LHCN-M2 (cell line): ENCODE data around the gene CREG2. TPM values are rescaled to one million over a fixed set of nuclear protein-coding genes. Genes with fewer than 3 reads are reported as not detected.

ENCODE experiments used
- DNase-seq: peaks from one replicate; pipeline ENCODE4 v3.0.0-alpha.2; 2012; ENCODE audit warnings: low read depth
- polyA plus RNA-seq: library from polyadenylated mRNA; unstranded; fragments of >200 nt; gene quantifications from one replicate; pipeline ENCODE4 v1.2.1, GENCODE V29; 2012; ENCODE audit warnings: missing spikeins
- total RNA-seq: library from RNA; depleted of rRNA; stranded (reverse); fragments of >200 nt; gene quantifications from 2 replicates; pipeline ENCODE4 v1.2.3, GENCODE V29; 2014; rRNA removed

Gene CREG2, protein sequence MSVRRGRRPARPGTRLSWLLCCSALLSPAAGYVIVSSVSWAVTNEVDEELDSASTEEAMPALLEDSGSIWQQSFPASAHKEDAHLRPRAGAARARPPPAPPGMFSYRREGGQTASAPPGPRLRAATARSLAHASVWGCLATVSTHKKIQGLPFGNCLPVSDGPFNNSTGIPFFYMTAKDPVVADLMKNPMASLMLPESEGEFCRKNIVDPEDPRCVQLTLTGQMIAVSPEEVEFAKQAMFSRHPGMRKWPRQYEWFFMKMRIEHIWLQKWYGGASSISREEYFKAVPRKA
- total RNA-seq, result 1.8 and 2.4 TPM in 2 replicates
- 0.17 TPM for polyA plus RNA-seq

DNA sequence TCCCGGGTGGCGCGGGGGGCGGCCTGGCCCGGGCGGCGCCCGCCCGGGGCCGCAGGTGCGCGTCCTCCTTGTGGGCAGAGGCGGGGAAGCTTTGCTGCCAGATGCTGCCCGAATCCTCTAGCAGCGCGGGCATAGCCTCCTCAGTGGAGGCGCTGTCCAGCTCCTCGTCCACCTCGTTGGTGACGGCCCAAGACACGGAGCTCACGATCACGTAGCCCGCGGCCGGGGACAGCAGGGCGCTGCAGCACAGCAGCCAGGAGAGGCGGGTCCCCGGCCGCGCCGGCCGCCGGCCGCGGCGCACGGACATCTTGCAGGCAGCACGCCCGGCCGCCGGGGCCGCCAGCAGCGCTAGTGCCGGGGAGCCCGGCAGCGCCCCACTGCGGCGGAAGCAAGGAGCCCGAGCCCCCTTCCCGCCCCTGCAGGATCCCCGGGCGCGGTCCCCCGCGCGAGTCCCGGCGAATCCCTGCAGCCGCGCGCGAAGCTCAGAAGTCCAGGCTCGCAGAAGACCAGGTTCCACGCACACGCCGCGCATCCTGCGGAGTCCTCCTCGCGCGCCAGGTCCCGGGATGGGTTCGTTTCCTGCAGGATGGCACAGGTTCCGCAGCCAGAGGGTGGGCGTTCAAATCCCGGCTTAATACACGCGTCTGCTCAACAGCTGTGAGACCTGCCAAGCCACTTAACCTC, at the start of gene CREG2:
TSS of gene CREG2 (minus strand) at position 353 of the 684 bp plus-strand sequence. CDS start at position 307, 46 bp downstream.
- DNase-seq, result peak; percentile 62

DNA sequence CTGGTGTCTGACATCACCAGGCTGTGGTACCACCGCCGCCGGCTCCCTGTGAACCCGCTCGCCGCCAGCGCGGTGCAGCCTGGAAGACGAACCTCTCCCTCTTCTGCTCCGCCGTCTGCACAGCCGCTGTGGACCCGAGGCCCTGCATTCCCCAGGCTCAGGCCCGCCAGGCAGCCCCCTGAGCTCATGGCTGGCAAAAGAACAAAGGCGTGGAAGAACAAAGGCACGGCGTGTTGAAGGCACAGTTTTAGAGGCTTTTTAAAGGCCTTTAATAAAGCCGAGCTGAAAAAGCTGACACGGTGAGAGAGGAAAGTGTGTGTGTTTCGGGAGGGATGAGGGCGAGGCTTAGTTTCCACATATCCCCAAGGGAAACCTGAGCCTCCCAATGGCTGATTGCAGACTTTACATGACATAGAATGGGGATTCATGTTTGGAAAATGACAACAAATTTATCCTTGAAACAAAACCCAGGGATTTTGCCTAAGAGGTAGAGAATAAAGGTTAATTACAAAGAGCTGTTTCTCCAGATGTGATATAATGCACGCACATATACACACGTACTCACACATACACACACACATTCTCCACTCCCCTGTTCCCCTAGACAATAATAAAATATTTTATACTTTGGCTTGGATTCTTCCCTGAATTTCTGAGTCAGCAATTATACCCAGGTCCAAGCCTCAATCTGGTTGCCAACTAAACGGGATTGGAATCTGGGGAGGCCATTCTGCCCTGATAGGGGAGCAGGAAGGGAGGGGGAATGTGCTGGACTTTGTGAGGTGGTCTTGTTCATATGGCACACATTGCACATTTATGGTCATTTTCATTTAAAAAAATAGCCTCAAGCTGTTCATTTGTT, 47.9 kb upstream of the CREG2 start:
- peak; percentile 36 for DNase-seq

DNA sequence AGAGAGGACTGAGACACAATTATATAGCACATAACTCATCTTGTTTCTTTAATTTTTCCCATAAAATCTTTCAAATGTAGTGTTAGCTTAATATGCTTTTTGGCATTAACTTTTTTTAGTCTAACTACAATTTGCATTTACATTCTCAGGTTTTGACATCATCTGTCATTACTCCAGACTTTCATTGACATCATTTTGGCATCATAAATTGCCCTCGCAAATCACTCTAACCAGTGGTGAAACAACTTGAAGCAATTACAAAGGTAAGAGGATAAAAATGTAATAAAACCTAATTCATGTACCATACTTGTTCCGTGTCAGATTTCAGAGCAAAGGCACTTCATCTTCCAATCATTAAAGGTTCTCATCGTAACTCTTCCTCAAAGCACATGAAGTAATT, 46.2 kb upstream of the CREG2 start:
- no peak for DNase-seq

DNA sequence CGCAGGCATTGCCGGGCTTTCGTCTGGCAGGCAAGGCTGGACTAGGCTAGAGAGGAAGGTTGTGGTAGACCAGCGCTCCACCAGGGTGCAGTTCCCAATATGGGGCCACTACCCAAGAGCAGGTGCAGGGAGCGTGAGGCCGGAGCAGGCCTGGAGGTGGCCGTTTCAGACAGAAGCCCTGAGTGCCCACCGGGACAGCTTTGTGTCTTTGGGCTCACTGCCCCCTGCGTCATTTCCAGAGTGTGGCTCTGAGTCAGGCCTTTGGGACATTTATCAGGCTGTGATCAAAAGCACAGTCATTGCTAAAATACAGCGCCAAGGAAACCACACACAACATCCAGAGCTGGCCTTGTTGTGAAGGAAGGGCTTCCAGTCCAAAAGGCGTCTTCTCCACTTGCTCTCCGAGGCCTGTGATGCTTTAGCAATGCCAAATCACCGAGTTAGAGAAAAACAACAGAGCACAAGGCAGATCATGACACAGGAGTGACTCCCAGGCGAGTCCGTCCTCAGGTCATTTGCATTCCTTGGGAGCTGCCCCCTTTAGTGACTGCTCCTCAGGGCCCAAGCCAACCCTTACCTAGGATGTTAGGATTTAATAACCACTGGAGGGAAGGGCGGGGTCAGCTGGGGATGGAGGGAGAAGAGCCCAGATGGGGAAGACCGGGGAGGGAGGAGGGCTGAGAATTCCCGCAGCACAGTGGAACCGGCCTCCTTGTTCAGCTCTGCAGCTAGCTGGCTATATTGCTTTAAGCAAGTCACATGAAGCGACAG, 45.3 kb upstream of the CREG2 start:
- no peak for DNase-seq

DNA sequence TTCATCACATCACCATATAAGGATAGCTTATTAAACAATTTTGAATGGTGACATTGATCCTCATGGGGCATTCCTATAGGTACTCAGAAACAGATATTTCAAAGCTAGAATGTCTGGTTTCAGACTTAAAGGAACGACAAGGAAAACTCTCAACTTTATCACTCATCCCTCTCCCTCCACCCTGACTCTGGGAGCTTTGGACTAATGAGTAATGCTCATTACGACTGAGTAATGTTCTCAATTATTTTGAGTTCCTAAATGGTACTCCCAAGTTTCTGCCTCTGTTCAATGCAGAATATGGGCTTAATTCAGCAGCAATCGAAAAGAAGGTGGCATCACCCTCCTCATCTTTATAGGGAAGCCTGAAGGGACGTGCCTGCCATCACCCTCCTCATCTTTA, 44.2 kb upstream of the CREG2 start:
- no peak for DNase-seq

DNA sequence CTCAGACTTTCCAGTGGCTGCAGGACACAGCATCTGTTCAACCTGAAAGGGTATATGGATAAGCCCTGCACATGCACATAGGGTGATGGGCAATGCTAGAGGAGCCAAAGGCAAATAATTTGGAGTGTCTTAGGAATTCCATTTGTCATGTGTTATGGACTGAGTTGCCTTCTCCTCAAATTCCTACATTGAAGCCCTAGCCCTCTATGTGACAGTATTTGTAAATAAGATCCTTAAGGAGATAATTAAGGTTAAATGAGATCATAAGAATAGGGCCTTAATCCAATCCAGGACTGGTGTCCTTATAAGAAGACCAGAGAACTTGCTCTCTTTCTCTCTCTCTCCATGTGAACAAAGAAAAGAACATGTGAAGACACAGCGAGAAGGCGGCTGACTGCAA, 42.9 kb upstream of the CREG2 start:
- no peak for DNase-seq

DNA sequence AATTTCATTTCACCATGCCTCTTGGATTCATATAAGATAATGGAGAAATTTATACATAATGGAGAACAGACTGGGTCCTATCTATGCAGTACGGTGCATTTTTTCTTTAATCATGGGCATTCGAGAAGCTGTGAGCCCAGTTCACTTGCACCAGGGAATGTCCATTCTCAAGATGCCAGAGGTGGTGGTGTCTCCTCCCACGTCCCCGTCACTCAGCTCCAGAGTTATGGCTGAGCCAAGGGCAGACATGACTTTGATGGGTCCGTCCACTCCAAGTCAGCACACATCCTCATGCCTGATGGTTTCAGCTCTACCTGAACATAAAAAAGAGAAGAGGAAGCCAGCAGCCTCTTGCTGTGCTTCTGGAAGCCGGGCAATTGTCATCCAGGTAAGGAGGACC, 42.1 kb upstream of the CREG2 start:
- DNase-seq, result no peak

DNA sequence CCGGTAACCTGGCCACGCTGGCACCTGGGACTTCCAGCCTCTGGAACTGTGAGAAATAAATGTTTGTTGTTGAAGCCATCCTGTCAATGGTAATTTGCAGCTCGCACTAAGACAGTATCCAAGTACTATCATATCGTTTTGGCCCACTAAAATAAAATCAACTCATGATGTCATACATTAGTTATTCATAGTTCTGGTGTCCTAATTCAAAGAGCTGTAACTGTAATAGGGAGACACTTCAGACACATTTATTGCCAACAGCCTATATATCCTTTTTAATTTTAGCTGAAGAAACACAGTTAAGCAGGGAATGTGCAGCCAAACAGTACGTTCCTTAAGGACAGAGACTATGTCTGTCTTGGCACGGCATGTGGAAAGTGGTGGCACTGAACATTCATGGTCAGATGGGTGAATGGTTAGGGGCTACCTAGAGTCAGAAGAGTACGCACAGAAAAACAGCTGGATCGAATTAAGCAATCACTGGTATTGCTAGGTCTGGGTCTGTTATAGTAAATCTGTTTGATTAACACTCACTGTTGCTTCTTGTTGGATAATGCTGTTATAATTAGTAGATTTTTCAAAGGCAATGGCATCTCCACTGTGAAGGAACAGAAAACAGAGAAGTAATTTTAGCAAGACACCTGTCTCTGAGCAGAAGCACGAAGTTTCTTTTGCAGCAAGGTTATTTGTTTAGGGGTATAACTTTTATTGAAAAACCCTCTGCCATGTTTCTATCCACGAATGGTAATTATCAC, 41.3 kb upstream of the CREG2 start:
- DNase-seq, result no peak

DNA sequence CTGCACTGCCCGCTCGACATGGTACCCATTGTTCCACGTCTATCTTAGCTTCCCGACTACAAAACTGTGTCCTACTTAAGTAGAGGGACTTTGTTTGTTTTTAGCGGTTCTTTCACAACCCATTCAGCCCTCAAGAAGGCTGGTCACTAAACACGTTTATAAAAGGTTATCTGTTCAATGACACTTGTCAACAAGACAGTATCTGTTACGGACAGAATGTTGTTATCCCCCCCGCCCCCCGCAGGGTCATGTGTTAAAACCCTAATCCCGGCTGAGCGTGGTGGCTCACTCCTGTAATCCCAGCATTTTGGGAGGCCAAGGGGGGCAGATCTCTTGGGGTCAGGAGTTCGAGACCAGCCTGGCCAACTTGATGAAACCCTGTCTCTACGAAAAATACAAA, 40.4 kb upstream of the CREG2 start:
- no peak for DNase-seq

DNA sequence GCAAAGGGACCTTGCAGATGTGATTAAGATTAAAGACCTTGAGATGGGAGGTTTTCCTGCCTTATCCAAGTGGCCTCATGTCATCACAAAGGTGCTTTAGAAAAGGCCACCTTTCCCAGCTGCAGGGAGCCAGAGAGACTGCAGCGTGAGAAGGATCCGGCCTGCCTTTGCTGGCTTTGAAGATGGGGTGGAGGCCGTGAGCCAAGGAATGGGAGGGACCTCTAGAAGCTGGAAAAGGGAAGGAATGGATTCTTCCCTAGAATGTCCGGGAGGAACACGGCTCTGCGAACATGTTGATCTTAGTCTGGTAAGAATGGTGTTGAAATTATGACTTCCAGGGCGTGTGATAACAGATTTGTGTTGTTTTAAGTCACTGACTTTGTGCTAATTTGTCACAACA, 39.9 kb upstream of the CREG2 start:
- no peak for DNase-seq

DNA sequence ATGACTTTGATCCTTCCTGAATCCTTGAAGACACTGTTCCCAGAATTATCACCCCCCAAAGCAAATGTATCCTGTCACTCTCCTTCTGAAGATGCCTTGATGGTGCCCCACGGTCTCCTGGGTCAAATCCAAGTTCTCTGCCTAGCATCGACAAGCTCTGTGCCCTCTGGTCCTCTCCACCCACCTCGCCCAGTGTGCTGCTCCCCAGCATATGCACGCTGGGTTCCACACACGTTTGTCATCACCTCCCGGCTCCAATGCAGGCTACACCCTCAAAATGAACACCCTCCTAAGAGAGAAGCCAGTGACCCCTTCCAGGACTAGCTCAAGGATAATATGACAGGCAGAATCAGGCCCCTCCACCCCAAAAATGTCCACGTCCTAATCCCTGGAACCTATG, 39.5 kb upstream of the CREG2 start:
- no peak for DNase-seq

DNA sequence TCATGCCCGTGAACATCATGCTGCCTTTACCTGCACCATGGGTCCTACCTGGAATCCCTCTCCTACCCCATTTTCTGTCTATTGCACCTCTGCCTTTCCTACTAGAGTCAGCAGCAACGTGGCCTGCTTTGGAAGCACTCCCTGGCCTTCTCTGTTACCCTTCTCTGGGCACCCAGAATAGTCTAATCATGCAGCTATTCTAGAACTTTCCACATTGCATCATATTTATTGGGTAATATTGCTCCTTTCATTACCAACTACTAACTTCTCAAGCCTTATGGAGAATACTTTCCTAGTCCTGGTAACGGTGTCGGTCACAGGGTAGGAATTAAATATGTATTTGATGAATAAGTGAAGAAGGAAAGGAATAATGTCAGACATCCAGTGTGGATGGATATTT, 33.3 kb upstream of the CREG2 start:
- no peak for DNase-seq

DNA sequence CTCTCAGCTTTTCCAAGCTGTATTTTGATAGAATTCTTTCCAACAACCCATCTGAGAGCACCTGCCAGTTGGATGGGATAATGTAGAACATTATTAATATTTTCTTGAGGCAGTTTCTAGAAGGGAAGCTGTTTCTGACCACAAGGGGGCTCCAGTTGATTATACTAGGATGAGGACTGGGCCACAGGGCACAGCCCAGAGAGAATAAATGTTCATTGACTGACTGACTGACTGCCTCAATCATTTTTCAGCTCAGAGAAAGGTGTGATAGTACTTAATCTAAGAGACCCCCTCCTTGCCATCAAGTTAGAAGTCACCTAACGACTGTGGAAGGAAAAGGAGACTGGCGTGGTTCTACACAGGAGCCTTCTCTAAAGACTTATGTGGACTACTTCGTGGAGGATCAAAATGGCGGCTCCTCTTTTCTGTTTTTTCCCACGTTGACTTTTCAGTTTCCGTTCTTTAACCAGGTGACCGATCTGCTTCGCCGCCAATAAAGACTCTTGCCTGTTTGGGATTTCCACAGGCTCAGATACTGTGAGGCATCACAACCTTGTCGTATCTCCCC, 31.9 kb upstream of the CREG2 start:
- peak; percentile 69 for DNase-seq

DNA sequence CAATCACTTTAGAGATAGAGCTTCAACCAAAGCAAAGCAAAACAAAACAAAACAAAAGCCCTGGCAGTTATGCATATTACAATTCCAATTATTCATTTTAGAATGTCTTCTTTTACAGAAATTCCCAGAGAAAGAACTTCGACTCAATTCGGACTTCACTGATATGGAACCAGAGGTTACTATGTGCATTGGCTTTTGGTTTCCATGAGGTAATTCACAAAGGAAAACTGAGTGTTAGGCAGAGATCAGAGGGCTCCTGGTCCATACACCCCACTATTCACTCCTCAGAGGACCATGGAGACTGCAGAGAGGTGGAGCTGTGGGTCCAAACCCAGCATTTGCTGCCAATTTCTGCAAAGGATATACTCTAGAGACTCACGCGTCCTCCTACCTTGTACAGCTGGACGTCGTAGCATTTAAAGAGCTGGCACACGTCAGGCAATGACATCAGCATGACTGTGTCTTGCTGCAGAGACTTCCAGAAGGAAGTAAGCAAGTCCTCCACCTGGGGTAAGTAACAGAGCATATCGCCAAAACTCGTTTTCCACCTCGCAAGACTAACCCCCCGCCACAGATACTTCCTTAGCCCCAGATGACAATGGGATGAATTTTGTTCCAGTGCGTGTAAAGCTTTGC, 31.3 kb upstream of the CREG2 start:
- DNase-seq, result no peak

DNA sequence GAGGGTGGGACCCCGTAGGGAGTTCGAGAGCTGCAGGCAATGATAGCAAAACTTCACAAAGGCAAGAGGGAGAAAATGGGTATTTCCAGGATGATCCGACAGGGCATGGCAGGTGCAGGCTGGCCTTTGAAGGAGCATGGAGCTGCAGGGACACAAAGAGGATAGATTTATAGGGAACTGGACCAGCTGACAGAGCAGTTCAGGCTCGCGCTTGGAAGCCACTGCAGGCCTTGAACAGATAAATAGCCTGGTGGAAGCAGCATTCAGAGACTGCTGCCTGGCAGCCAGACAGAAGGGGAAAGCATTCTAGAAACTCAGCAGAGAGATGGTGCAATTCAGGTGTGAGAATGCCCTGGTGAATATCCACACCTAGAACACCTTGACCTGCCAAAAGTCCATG, 29.3 kb upstream of the CREG2 start:
- no peak for DNase-seq

DNA sequence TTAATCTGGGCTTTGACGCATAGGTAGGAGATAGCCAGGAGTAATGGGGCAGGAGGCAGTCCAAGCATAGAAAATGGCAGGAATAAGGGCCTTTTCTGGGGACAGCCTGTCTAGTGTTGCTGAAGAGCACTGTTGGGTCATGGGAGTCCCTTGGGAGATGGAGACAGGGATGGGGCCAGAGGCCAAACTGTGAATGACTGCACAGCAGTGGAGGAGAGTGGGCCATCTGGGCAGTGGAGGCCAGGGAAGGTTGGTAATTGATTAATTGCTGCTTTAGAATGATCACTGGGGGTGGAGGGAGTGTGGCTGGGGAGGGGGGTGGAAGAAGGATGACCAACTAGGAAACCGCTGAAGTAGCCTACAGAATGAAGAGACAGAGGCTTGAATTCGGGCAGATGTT, 28.6 kb upstream of the CREG2 start:
- DNase-seq, result no peak

DNA sequence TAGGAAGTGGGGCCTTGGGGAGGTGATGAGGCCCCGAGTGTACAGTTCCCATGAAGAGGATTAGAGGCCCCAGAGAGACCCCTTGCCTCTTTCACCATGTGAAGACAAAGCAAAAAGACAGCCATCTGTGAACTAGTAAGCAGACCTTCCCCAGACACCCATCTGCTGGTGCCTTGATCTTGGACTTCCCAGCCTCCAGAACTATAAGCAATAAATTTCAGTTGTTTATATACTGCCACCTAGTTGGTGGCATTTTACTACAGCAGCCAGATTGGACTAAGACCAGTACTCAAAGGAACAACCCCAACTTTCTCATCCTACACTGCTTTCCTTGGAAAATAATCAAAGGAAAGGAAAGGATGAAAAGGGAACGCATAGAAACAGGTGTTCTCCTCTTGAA, 27.9 kb upstream of the CREG2 start:
- no peak for DNase-seq

DNA sequence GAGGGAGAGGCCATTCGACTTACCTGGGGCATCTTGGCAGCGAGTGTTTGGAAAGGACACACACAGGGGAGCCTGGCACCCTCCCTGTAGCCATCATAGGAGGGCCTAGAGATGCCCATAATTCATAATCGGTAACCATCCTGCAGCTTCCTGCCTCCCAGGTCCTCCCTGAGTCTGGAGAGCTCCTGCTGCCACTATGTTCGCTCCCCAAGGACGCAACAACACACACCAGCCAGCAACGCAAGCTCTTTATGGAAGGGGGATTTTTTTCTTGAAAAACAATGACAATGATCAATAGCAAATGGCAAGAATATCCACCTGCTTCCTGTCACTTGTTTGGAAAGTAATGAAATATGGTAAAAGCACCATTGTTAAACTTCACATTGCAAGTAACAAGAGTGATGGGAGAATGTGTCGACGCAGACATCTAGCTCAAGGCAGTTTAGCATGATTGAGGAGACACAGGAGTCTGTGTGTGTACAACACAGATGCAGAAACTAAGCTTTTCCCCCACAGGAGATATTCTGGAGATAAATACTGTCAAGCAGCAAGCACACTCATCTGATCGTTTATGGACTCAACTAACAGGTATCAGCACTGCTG, 24.9 kb upstream of the CREG2 start:
- DNase-seq, result no peak

DNA sequence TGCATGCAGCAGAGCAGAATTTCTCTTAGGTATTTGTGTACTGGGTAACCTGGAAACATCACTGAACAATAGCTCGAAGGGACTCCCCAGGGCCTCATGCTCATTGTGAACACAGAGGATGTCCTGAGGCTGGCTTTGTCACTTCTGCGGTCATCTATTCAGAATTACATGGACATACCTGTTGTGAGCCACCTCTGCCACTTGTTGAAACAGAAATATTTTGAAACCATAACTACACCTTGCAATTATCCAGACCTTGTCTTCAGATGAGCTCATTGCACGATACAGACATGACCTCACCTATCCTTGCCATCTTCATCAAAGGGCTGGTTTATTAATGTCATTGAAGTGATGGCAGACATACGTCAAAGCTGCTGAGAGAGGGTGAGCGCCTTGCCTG, 23.4 kb upstream of the CREG2 start:
- DNase-seq, result no peak

DNA sequence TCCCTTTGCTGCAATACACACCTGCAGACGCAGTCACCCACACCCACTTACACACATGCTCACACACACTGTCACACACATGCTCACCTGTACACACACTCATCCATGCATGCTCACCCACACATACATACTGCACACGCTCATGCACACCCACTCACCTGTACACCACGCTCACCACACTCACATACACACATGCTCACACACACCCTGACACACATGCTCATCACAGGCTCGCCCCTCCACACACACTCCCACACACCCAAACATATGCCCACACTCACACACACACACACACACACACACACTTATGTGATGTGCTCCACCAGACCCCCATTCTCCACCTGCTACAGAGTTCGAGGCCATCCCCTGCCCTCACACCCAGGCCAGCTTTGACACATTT, 22.8 kb upstream of the CREG2 start:
- DNase-seq, result no peak
